K562 (cell line): Measurements from ENCODE around the gene RASGEF1C. TPM values are rescaled to one million over a fixed set of nuclear protein-coding genes. Genes with fewer than 3 reads are reported as not detected.

ENCODE experiments used
- BACH1 ChIP-seq: fragments of 200-800 bp; sonication (Bioruptor generic); IDR thresholded peaks from 2 replicates; pipeline ENCODE4 v1.6.1; 2016; ENCODE audit warnings: missing genetic modification characterization, missing compliant biosample characterization
- EHMT2 ChIP-seq: fragments of 450-650 bp; IDR thresholded peaks from 2 replicates; pipeline ENCODE4 v1.6.1; 2018; ENCODE audit warnings: antibody characterized with exemption
- EP400 ChIP-seq: fragments of 450-650 bp; IDR thresholded peaks from 2 replicates; pipeline ENCODE4 v1.6.1; 2017; ENCODE audit warnings: antibody characterized with exemption, mild to moderate bottlenecking, moderate library complexity
- FOXA3 ChIP-seq, 2 experiments: fragments of 450-650 bp in 1 of 2; sonication (generic) in 1 of 2; formaldehyde crosslinking; IDR thresholded peaks in 1 of 2; conservative IDR thresholded peaks in 1 of 2; 2 replicates each; pipeline versions ENCODE4 v1.4.0 to v1.8.0; 2020 to 2022; ENCODE audit warnings: mild to moderate bottlenecking in 2 of 2, missing genetic modification reagents in 1 of 2
- HDGF ChIP-seq: fragments of 450-650 bp; IDR thresholded peaks from 2 replicates; pipeline ENCODE4 v1.6.1; 2016
- KAT2B ChIP-seq: IDR thresholded peaks from one replicate; pipeline ENCODE4 v1.6.1; 2012; ENCODE audit warnings: low read depth, mild to moderate bottlenecking, control low read depth, inconsistent platforms, low read length, moderate library complexity
- MGA ChIP-seq: fragments of 450-650 bp; IDR thresholded peaks from 2 replicates; pipeline ENCODE4 v1.6.1; 2016; ENCODE audit warnings: mild to moderate bottlenecking, moderate library complexity
- NFXL1 ChIP-seq: fragments of 450-650 bp; formaldehyde crosslinking; IDR thresholded peaks from 2 replicates; pipeline ENCODE4 v1.4.0; 2021; ENCODE audit warnings: mild to moderate bottlenecking
- PCBP2 ChIP-seq: fragments of 200-400 bp; formaldehyde crosslinking; IDR thresholded peaks from 2 replicates; pipeline ENCODE4 v1.6.1; 2018; ENCODE audit warnings: low read length, low read depth, mild to moderate bottlenecking, moderate library complexity; ENCODE audit not compliant: poor library complexity, severe bottlenecking
- POU5F1 ChIP-seq: fragments of 150-350 bp; IDR thresholded peaks from 2 replicates; pipeline ENCODE4 v1.6.1; 2014; ENCODE audit warnings: borderline replicate concordance, low read length, low read depth, mild to moderate bottlenecking; ENCODE audit not compliant: partially characterized antibody
- RNF219 ChIP-seq: fragments of 250-450 bp; sonication (Bioruptor Pico); IDR thresholded peaks from 2 replicates; pipeline ENCODE4 v1.5.0; 2022; ENCODE audit warnings: mild to moderate bottlenecking
- SAP30 ChIP-seq: fragments of 200-600 bp; sonication (generic); IDR thresholded peaks from 2 replicates; pipeline ENCODE4 v1.6.1; 2012; ENCODE audit warnings: borderline replicate concordance, low read depth, mild to moderate bottlenecking, moderate library complexity, low read length, control low read depth, inconsistent platforms; ENCODE audit not compliant: insufficient read depth, poor library complexity, severe bottlenecking
- TAF15 ChIP-seq: fragments of 200-400 bp; formaldehyde crosslinking; IDR thresholded peaks from 2 replicates; pipeline ENCODE4 v1.6.1; 2017; ENCODE audit warnings: mild to moderate bottlenecking, low read depth, low read length, moderate library complexity
- ZKSCAN3 ChIP-seq: fragments of 250-450 bp; sonication (Bioruptor Pico); IDR thresholded peaks from 2 replicates; pipeline ENCODE4 v1.4.0; 2020
- ZNF436 ChIP-seq: fragments of 250-450, 450-650 bp; sonication (Bioruptor Pico); formaldehyde crosslinking; IDR thresholded peaks from 2 replicates; pipeline ENCODE4 v1.7.0; 2020; ENCODE audit warnings: mild to moderate bottlenecking
- polyA plus RNA-seq, 8 experiments: library from polyadenylated mRNA; depleted of rRNA in 4 of 8; stranded (reverse) in 5 of 8; unstranded in 3 of 8; fragments of >200 nt; fragmentation: Nextera tagmentation in 2 of 8; fragmentation: Illumina TruSeq in 1 of 8; extraction: Ambion mirVana in 2 of 8; extraction: Trizol in 1 of 8; gene quantifications; 2 replicates each; pipeline versions ENCODE4 v1.2.1 to v1.2.3, GENCODE V29; 2011 to 2014; ENCODE audit warnings: inconsistent platforms in 1 of 8, missing spikeins in 1 of 8
- total RNA-seq, 7 experiments: library from RNA; depleted of rRNA in 6 of 7; stranded (reverse); fragments of >200 nt in 6 of 7; fragmentation: Illumina TruSeq in 2 of 7; extraction: Trizol in 2 of 7; gene quantifications; 2 replicates each; pipeline versions ENCODE4 v1.2.1 to v1.2.3, GENCODE V29; 2011 to 2021; ENCODE audit warnings: low replicate concordance in 1 of 7

The RASGEF1C gene
- total and polyA plus RNA-seq, 9 of the 15 experiments (the other 6 are each of a cell fraction or from before 2014, with no cell fraction given), result 0.04 to 1.1 (median 0.21) TPM; not detected in 4

GRCh38 chr5:180072256-180072548 is 136.8 kb downstream of the RASGEF1C start (continued):
- peak; percentile 100 for TF ChIP-seq MGA
- no peak for TF ChIP-seq POU5F1
- TF ChIP-seq BACH1 (tag), result no peak
- TF ChIP-seq EHMT2, result no peak
- no peak for TF ChIP-seq ZKSCAN3 (CRISPR knock-in tag)
- TF ChIP-seq KAT2B, result no peak
- no peak for TF ChIP-seq ZNF436
- no peak for TF ChIP-seq HDGF
- no peak for TF ChIP-seq PCBP2
- TF ChIP-seq FOXA3 (CRISPR knock-in tag; conservative IDR thresholded peaks at IDR 0.05 in 1 of 2, IDR thresholded peaks at IDR 0.05 in 1 of 2), result 0 out of 4 replicates have a peak, but pooled peaks of 1 of the 2 experiments have one; percentile 1
- no peak for TF ChIP-seq RNF219
- no peak for TF ChIP-seq SAP30
- no peak for TF ChIP-seq TAF15
- TF ChIP-seq NFXL1 (CRISPR knock-in tag), result no peak
- no peak for TF ChIP-seq EP400
